ENCODE results near the gene HUNK.
A peak's percentile ranks its signal among the peaks of the same experiment; 100 is the strongest.

The HUNK gene

DNA sequence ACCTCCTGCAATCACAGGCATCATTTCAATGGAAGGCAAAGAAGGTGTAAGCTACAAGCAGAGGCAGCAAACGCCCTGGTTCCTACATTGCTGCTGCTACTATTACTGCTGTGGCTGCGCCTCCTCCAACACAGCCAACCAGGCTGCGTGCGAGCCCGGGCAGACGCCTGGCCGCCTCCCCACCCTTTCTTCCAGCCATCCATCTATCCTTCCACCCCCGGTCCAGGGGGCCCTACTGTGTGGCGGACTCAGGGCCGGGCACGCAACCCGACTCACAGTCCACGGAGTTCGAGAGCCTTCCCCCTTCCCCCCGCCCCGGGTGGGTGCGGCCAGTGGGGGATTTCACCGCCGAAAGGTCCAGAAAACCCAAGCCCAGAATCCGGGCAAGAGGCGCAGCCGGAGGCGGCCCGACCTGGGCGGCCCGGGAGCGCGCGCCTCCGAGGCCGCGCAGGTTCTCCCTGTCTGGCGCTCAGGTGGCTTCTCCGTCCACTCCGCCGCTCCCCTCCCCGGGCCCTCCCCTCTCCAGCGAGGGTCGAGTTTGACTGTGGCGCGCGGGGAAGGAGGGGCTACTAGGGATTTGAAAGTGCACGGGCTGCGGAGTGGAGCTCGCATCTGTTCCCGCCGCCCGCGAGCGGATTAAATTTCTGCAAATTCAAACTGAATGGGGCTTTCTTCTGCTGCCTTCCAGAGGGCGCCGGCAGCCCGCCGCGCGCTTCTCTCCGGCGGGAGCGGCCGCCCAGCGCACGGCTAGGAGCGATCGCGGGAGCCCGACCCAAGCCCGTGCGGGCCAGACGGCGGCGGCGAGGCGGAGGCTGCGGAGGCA lies at the start of gene HUNK:
HUNK (plus strand) TSS at position 569 of the 823 bp plus-strand sequence. CDS start 655 bp downstream, outside the sequence.
- peak; percentile 72 for ATAC-seq
- TF ChIP-seq TCF4 (CRISPR knock-in tag; IDR thresholded peaks at IDR 0.05; ENCODE audit: borderline replicate concordance) (no peak), ZFP30 (CRISPR knock-in tag; IDR thresholded peaks at IDR 0.05) (no peak), BACH2 (CRISPR knock-in tag; IDR thresholded peaks at IDR 0.05; ENCODE audit: borderline replicate concordance) (no peak), CSRNP3 (CRISPR knock-in tag; IDR thresholded peaks at IDR 0.05) (no peak), ZNF565 (CRISPR knock-in tag; conservative IDR thresholded peaks at IDR 0.05; ENCODE audit: low read depth) (no peak), ZC3H10 (CRISPR knock-in tag; IDR thresholded peaks at IDR 0.05) (no peak), ZNF8 (CRISPR knock-in tag; IDR thresholded peaks at IDR 0.05) (no peak)
- TF ChIP-seq, protein P1, sequence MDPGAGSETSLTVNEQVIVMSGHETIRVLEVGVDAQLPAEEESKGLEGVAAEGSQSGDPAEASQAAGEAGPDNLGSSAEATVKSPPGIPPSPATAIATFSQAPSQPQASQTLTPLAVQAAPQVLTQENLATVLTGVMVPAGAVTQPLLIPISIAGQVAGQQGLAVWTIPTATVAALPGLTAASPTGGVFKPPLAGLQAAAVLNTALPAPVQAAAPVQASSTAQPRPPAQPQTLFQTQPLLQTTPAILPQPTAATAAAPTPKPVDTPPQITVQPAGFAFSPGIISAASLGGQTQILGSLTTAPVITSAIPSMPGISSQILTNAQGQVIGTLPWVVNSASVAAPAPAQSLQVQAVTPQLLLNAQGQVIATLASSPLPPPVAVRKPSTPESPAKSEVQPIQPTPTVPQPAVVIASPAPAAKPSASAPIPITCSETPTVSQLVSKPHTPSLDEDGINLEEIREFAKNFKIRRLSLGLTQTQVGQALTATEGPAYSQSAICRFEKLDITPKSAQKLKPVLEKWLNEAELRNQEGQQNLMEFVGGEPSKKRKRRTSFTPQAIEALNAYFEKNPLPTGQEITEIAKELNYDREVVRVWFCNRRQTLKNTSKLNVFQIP (CRISPR knock-in tag; IDR thresholded peaks at IDR 0.05; ENCODE audit: borderline replicate concordance, low read depth), result no peak

GRCh38 chr21:31829736-31830472 lies 42.9 kb upstream of the HUNK start:
- no peak for ATAC-seq

More at GRCh38 chr21:31829736-31830472, 42.9 kb upstream of the HUNK start:
- TF ChIP-seq TSHZ2 (CRISPR knock-in tag; IDR thresholded peaks at IDR 0.05) (no peak), CSRNP3 (CRISPR knock-in tag; IDR thresholded peaks at IDR 0.05) (no peak), CREB5 (CRISPR knock-in tag; IDR thresholded peaks at IDR 0.05; ENCODE audit: low read depth) (no peak), ISL1 (CRISPR knock-in tag; IDR thresholded peaks at IDR 0.05) (no peak), GLIS3 (CRISPR knock-in tag; IDR thresholded peaks at IDR 0.05) (no peak), TOX (CRISPR knock-in tag; IDR thresholded peaks at IDR 0.05; ENCODE audit: borderline replicate concordance) (no peak), PPARA (CRISPR knock-in tag; IDR thresholded peaks at IDR 0.05; ENCODE audit: borderline replicate concordance) (no peak), BACH2 (CRISPR knock-in tag; IDR thresholded peaks at IDR 0.05; ENCODE audit: borderline replicate concordance) (no peak), ESRRG (CRISPR knock-in tag; IDR thresholded peaks at IDR 0.05) (no peak), ZNF8 (CRISPR knock-in tag; IDR thresholded peaks at IDR 0.05) (no peak), RARB (CRISPR knock-in tag; IDR thresholded peaks at IDR 0.05) (no peak), ARNTL (CRISPR knock-in tag; IDR thresholded peaks at IDR 0.05; ENCODE audit: borderline replicate concordance, low read depth) (no peak), ZC3H10 (CRISPR knock-in tag; IDR thresholded peaks at IDR 0.05) (no peak), OSR1 (CRISPR knock-in tag; IDR thresholded peaks at IDR 0.05) (no peak), ZNF70 (CRISPR knock-in tag; IDR thresholded peaks at IDR 0.05) (no peak), TCF4 (CRISPR knock-in tag; IDR thresholded peaks at IDR 0.05; ENCODE audit: borderline replicate concordance) (no peak), ZFP30 (CRISPR knock-in tag; IDR thresholded peaks at IDR 0.05) (no peak)
- TF ChIP-seq, protein P2, sequence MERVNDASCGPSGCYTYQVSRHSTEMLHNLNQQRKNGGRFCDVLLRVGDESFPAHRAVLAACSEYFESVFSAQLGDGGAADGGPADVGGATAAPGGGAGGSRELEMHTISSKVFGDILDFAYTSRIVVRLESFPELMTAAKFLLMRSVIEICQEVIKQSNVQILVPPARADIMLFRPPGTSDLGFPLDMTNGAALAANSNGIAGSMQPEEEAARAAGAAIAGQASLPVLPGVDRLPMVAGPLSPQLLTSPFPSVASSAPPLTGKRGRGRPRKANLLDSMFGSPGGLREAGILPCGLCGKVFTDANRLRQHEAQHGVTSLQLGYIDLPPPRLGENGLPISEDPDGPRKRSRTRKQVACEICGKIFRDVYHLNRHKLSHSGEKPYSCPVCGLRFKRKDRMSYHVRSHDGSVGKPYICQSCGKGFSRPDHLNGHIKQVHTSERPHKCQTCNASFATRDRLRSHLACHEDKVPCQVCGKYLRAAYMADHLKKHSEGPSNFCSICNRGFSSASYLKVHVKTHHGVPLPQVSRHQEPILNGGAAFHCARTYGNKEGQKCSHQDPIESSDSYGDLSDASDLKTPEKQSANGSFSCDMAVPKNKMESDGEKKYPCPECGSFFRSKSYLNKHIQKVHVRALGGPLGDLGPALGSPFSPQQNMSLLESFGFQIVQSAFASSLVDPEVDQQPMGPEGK (CRISPR knock-in tag; IDR thresholded peaks at IDR 0.05; ENCODE audit: borderline replicate concordance), result no peak
- TF ChIP-seq, protein P1 (CRISPR knock-in tag; IDR thresholded peaks at IDR 0.05; ENCODE audit: borderline replicate concordance, low read depth), result no peak

All from SK-N-SH treated with all-trans-retinoic acid at 6 μM for 48 hours (cell line).